Raji (cell line): ENCODE measurements around the gene CACNA1B.

Experiments used
- POLR2A ChIP-seq: IDR thresholded peaks from 2 replicates; pipeline ENCODE4 v1.6.1; 2011; ENCODE audit warnings: low read depth, low read length, control low read depth; ENCODE audit not compliant: insufficient read depth

Gene CACNA1B

DNA sequence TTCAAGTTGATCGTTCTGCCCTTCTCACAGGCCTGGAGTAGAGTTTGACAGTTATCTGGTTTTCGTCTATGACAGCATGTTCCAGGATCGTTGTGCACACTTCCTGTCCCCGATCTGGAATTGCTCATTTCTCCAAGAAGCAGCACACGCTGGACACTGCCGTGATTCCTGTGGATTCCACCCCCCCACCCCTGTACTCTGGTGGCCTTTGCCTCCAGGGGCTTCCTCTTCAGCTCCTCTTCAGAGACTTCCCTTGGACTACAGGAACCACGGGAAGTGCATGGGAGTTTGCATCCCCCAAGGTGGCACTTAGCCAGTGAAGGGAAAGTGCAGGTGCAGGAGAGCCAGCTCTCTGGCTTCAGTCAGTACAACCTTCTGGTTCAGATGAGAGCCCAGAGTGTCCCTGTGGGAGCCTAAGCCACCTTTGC, 160.7 kb downstream of the CACNA1B start:
- no peak for TF ChIP-seq POLR2A

DNA sequence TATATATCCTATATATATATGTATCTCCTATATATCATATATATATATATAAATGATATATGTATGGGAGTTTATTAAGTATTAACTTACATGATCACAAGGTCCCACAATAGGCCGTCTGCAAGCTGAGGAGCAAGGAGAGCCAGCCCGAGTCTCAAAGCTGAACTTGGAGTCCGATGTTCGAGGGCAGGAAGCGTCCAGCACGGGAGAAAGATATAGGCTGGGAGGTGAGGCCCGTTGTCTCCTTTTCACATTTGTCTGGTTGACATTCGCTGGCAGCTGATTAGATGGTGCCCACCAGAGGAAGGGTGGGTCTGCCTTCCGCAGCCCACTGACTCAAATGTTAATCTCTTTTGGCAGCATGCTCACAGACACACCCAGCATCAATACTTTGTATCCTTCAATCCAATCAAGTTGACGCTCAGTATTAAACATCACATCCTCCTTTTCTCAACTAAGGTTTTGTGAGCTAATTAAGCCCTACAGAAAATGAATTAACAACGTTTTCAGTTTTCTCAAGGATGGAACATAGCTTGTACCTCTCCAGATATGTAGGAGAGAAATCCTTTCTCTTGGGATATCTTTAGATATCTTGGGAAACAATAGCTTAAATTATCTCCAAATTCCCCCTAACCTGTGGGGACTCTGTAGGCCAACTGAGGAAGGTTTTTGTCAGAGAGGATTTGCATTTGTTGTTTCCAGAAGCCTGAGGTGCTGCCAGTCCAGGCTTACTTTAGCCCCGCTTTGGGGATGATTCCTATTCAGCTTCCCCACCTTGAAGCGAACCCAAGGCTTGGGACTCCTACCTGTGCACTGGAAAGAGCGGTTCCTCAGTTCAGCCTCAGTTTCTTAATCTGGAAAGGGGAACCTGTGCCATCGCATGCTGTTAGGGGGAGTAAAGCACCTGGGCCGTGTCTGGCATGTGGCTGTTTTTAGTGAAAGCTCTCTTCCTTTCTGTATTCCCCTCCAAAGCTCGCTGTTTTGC, 163.2 kb downstream of the CACNA1B start:
- no peak for TF ChIP-seq POLR2A

DNA sequence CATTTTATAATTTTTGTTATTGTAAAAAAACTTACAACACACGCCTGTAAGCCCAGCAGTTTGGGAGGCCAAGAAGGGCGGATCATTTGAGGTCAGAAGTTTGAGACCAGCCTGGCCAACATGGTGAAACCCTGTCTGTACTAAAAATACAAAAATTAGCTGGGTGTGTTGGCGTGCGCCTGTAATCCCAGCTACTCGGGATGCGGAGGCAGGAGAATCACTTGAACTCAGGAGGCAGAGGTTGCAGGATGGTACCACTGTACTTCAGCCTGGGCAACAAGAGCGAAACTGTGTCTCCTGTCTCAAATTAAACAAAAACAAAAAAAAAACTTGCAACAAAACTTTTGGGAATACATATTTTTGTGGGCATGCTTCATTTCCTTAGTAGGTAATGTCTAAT, 164.6 kb downstream of the CACNA1B start:
- TF ChIP-seq POLR2A = no peak

DNA sequence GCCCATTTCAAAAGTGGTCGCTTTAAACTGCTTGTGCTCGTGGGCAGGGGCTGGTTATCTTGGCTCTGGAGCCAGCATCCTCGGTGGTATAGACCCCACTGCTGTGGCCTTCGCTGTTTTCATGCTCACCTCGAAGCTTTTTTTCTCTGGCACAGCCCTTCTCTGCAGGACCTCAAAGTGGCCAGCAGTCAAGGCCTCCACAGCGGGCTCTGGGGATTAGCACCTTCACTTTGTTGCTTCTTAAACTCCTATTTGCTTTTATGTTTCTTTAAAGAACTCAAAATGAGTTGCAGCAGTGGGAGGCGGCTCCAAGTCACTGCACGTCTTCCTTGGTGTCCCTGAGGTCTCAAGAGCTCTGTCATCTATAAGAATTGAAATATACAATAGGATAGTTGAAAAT, 165.1 kb downstream of the CACNA1B start:
- no peak for TF ChIP-seq POLR2A

DNA sequence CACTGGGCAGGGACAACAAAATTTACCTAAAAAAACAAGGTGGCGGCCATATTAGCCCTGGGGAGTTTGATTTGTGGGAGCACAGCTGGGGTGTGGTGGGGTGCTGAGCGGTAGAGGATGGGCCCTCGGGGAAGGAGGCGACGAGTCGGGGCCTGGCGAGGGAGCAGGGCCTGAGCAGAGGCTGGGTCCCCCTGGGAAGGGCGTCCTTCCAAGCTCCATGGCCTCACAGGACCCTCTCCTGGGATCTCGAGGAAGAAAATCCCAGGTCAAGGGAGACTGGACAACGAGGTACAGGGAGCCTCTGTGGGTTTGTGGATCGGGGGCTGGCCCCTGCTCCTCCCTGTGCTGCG, 165.5 kb downstream of the CACNA1B start:
- no peak for TF ChIP-seq POLR2A

DNA sequence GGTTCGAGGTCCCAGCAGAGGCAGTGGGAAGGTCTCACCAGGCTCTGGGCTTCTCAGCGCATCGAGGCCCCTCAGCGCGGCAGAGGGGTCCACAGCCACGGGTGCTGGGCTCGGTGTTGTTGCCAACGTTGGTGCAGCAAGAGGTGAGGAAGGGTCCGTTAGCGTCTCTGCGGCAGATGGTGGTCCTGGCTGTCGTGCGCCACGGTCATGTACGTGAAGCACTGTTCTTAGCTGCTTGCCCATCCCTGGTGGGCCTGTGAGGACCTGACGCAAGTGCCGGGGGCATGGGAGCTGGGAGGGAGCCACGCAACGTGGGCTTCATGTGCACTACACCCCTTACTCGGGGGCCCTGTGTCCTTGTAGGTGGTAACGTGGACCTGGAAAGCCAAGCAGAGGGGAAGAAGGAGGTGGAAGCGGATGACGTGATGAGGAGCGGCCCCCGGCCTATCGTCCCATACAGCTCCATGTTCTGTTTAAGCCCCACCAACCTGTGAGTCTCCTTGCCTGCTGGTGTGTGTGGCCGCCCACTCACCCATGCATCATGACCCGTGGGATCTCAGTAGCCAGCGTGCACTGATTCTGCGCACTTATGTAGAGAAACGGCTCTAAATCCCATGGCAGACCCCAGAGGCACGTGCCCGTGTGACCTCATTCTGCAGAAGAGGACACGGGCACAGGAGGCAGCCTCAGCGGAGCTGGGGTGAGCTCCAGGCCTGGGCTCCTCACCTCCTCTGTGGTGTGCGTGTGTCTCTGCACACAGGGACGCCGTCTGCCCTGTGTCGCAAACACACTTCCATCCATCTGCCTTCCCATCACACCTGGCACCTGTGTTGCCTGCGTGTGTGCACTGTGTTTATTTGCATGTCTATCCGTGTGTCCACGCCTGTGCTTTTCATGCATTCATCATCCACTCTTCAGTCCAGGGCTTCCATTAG, 166.1 kb downstream of the CACNA1B start:
- no peak for TF ChIP-seq POLR2A

DNA sequence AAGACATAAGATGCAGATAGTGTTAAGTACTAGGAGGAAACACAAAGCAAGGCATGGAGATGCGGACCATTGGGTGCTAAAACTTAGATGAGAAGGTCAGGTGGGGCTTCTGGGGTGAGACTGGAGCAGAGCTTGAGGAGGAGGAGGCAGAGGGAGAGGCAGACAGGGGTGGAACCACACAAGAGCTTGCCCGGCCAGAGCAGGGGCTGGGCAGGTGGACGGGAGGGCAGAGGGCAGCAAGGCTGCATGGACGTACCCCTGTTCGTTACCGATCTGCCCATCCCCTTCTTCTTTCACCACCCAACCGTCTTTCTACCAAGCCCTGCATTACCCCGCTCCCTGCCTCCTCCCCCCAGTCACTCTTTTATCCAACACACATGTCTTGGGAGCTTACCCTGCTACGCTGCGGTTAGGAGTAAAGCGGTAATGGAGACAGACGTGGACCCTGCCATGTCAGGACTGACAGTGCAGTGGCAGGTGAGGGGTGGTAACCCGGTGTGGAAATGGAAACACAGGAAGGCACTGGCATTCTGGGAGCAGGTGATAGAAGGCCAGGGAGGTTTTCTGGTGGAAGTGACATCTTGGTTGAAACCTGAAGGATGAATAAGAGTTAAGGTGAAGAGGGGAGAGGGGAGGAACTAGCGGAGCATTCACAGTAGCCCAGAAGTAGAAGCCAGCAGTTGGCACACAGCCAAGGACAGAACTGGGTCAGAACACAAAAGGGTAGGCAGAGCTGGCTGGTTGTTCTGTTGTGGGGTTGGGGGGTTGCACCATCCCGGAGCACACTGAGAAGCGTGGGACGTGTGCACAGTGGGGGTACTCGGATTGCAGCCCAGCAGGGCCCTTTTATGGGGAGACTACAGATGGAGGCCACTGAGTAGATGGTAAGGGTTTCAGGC, 167.2 kb downstream of the CACNA1B start:
- TF ChIP-seq POLR2A = no peak

DNA sequence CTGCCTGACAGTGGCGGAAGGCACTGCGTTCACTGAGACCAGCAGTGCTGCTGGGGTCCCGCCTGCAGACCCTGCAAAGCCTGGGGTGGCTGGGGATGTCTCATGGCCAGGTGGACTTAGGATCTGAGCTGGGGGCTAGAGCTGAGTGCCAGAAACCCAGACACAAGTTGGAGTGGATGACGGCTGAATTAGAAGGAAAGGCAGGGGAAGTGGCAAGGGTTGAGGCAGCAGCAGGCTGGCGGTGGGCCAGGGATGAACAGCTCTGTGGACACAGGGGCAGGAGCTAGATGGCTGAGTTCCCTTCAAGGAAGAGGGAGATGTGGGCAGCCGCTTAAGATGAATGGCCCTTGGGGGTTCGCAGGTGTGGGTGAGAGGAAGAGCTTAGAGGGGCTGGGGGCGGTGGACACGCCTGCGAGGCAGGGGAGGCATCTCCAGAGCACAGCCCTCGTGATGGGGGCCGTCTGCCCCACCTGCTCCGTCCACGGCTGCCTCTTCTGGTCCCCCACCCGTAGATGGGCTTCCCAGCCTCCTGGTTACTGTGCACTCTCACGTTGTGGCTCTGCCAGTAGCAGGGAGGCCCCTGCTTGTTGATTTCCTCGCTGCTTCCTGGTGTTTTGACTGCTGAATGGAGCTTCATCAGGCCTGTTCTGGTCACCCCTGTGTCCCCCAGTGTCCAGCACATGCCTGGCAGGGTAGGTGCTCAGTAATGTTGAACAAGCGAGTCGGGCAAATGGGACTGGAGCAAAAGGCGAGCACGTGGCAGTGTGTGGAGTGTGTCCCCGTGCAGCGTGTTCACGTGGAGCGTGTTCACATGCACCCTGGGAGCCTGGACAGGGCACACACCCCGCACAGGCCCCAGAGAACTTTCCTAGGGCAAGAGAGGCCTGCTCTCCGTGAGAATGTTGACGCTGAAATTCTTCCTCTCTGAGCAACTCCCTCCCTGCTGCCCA, 168.2 kb downstream of the CACNA1B start:
- TF ChIP-seq POLR2A = no peak

DNA sequence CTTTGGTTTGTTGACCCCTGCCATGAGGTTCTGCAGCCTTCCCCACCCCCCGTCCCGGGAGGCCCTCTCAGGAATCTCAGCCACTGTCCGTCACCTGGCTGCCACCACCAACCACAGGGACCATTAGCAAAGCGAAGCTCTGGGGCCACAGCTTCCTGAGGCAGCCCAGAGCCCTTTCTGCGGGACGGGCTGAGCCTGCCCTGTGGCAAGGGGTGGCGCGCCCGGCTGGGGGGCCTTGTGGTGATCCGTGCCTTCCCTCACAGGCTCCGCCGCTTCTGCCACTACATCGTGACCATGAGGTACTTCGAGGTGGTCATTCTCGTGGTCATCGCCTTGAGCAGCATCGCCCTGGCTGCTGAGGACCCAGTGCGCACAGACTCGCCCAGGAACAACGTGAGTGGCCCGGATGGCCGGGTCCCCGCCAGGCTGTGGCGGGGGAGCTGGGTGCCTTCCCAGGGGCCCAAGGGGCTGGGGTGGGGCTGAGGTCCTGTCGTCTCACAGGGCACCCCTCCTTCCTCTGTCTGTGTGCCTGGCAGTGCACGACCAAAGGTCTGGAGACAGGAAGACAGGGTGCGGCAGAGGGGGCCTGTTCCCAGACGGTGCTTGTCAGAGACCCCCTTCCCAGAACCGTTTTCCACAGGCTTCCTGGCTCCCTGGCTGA, 169.2 kb downstream of the CACNA1B start:
- no peak for TF ChIP-seq POLR2A

DNA sequence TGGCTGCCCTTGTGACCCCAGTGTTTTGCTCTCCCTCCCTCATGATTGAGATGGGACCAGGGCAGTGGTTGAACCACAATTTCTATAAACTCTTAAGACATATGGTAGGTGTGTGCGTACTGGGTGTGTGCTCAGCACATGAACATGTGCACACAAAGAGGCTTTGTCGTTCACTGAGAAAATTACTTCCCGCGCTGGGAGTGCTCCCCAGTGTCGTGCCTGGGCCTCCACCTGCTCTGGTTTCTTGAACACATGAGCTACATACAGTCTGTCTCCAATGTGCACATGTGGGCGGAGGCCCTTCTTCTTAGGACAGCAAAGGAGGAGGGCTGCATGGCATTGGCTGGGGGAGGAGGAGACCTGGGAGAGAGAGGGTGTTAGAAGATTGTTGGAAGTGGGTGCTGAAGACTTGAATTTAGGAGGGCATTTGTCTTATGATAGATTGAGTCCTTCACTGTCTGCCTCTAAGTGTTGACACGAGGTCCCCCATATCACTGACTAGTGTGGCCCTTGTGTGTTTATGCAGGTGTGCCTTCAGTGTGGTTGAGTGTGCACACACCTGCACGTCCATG, 170.0 kb downstream of the CACNA1B start:
- TF ChIP-seq POLR2A = no peak

DNA sequence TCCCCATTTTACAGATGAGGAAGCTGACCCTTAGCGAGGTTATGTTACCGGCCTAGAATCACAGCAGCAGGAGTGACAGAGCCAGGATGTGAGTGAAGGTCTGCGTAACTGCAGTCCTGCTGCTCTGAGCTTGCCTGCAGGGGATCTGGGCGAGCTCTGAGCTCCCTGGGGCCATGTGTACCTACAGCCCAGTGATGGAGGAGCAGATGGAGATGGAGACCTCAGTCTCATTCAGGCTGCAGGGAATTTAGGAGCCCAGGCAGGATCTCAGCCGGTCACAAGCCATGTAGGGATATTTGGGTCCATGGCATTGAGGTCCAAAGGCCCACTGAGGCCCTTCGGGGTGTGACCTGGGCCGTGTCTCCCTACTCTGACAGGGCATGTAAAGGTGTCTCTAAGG, 170.6 kb downstream of the CACNA1B start:
- no peak for TF ChIP-seq POLR2A

DNA sequence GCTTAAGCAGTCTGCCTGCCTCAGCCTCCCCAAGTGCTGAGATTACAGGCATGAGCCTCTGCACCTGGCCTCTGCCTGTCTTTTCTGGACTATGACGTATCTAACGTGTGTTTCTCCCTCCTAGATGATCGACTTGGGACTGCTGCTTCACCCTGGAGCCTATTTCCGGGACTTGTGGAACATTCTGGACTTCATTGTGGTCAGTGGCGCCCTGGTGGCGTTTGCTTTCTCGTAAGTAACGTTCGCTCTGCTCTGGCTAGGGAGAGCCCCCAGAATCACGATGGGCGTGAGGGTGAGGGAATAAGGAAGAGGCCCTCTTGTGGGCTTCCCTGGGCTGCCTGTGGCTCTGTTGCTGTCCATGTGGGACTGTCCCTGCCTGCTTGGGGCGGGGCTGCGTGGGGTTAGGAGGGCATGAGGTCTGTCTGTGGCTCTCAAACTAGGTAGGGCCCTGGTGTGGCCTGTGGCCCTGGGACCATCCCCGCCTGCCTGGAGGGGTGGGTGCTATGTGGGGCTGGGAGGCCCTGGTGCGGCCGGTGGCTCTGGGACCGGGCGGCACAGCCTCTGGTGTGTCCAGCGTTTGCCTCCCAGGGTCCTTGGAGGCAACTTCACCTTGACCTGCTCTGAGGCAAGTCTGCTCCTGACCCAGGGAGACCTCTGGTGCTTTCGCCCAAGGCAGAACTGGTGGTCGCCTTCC, 171.7 kb downstream of the CACNA1B start:
- no peak for TF ChIP-seq POLR2A
